HCT116 (cell line): ENCODE data around the gene KCNC1. TPM values are rescaled to one million over a fixed set of nuclear protein-coding genes. Genes with fewer than 3 reads are reported as not detected.

ENCODE experiments used
- ATAC-seq: fragments of 200-7000 bp; cut with Tn5 transposase; 2 replicates; pipeline ENCODE4 v1.9.1; 2020; ENCODE audit warnings: mild to moderate bottlenecking, moderate library complexity
- BruUV-seq: library from RNA; stranded (reverse); fragments of 400-500 nt; replicated peaks from 2 replicates; lab custom pipeline; 2021; lab: Mats Ljungman, UMichigan
- CTCF ChIA-PET: fragments of 300-600 bp; sonication (Branson Sonifier 250); formaldehyde crosslinking; loops from one replicate; lab custom pipeline; 2021; ENCODE audit warnings: antibody characterized with exemption; lab: Charles Lee
- POLR2A ChIA-PET: fragments of 300-600, 350-600 bp; sonication (Branson Sonifier 250); formaldehyde crosslinking; loops from one replicate; lab custom pipeline; 2021; ENCODE audit warnings: antibody characterized with exemption; lab: Charles Lee
- RAD21 ChIA-PET, 2 experiments: fragments of 300-600 bp; sonication (Branson Sonifier 250); formaldehyde crosslinking; loops; one replicate each; lab custom pipeline; 2023; ENCODE audit warnings: low total read pairs in 2 of 2; ENCODE audit not compliant: uncharacterized antibody in 2 of 2, unreplicated experiment in 2 of 2, low non-redundant PET in 1 of 2; lab: Charles Lee
- DNase-seq: peaks from one replicate; pipeline ENCODE4 v3.0.0-alpha.2; 2010; ENCODE audit warnings: low read depth, low spot score
- H2AFZ ChIP-seq: fragments of 200-600 bp; shearing (Covaris generic), sonication (generic); 2 replicates; pipeline ENCODE4 v1.6.1; 2017; ENCODE audit warnings: low read depth, mixed run types, mixed read lengths, antibody characterized with exemption, low read length; ENCODE audit not compliant: poor library complexity, severe bottlenecking
- H3K27ac ChIP-seq: 2 replicates; pipeline ENCODE4 v1.5.1; 2012; ENCODE audit warnings: low read depth, low read length
- H3K27me3 ChIP-seq: fragments of 200-600 bp; sonication (generic); 2 replicates; pipeline ENCODE4 v1.6.1; 2016; ENCODE audit warnings: mixed run types, low read length, mixed read lengths; ENCODE audit not compliant: insufficient read depth
- H3K36me3 ChIP-seq, 2 experiments: fragments of 200-500 bp in 1 of 2; fragments of 200-600 bp in 1 of 2; sonication (Bioruptor generic) in 1 of 2; sonication (generic) in 1 of 2; 2 replicates each; pipeline versions ENCODE4 v1.5.1 to v1.6.1; 2014 to 2016; ENCODE audit warnings: low read length in 2 of 2, inconsistent platforms in 1 of 2, mixed read lengths in 1 of 2, mixed run types in 1 of 2; ENCODE audit not compliant: insufficient read depth in 2 of 2, control insufficient read depth in 1 of 2
- H3K4me1 ChIP-seq, 2 experiments: fragments of 200-600 bp in 1 of 2; sonication (generic) in 1 of 2; 2 replicates each; pipeline versions ENCODE4 v1.5.1 to v1.6.1; 2012 to 2017; ENCODE audit warnings: low read length in 2 of 2, inconsistent platforms in 1 of 2, mild to moderate bottlenecking in 1 of 2, mixed read lengths in 1 of 2, mixed run types in 1 of 2, moderate library complexity in 1 of 2; ENCODE audit not compliant: insufficient read depth in 2 of 2, control insufficient read depth in 1 of 2
- H3K4me2 ChIP-seq: fragments of 200-600 bp; sonication (generic); 2 replicates; pipeline ENCODE4 v1.6.1; 2017; ENCODE audit warnings: mixed run types, low read length, mixed read lengths
- H3K4me3 ChIP-seq, 2 experiments: fragments of 200-600 bp in 1 of 2; sonication (generic) in 1 of 2; replicated peaks in 1 of 2; 2 replicates each; pipeline ENCODE4 v1.5.1; 2011 to 2016; ENCODE audit warnings: low read length in 2 of 2, control low read depth in 1 of 2, low read depth in 1 of 2, mild to moderate bottlenecking in 1 of 2, mixed read lengths in 1 of 2, mixed run types in 1 of 2
- H3K79me2 ChIP-seq: fragments of 200-600 bp; sonication (generic); 2 replicates; pipeline ENCODE4 v1.6.1; 2017; ENCODE audit warnings: mild to moderate bottlenecking, mixed run types, low read length, moderate library complexity, mixed read lengths; ENCODE audit not compliant: insufficient read depth
- H3K9ac ChIP-seq: fragments of 200-600 bp; sonication (generic); 2 replicates; pipeline ENCODE4 v1.6.1; 2016; ENCODE audit warnings: low read length, mixed read lengths
- H3K9me2 ChIP-seq: fragments of 200-600 bp; sonication (generic), shearing (Covaris generic); 2 replicates; pipeline ENCODE4 v1.6.1; 2017; ENCODE audit warnings: mixed run types, mild to moderate bottlenecking, moderate library complexity; ENCODE audit not compliant: insufficient read depth
- H3K9me3 ChIP-seq, 2 experiments: fragments of 200-500 bp in 1 of 2; fragments of 200-600 bp in 1 of 2; sonication (Bioruptor generic) in 1 of 2; sonication (generic) in 1 of 2; 2 replicates each; pipeline ENCODE4 v1.6.1; 2014 to 2017; ENCODE audit warnings: low read length in 2 of 2, mixed read lengths in 2 of 2, inconsistent platforms in 1 of 2, low read depth in 1 of 2, mild to moderate bottlenecking in 1 of 2, mixed run types in 1 of 2, moderate library complexity in 1 of 2; ENCODE audit not compliant: control insufficient read depth in 1 of 2, insufficient read depth in 1 of 2
- H4K20me1 ChIP-seq: fragments of 200-600 bp; sonication (generic), shearing (Covaris generic); 2 replicates; pipeline ENCODE4 v1.6.1; 2017; ENCODE audit warnings: mixed run types, mild to moderate bottlenecking, moderate library complexity; ENCODE audit not compliant: insufficient read depth
- ATF3 ChIP-seq: IDR thresholded peaks from 2 replicates; pipeline ENCODE4 v1.6.1; 2012
- CBX3 ChIP-seq: IDR thresholded peaks from 2 replicates; pipeline ENCODE4 v1.6.1; 2012; ENCODE audit warnings: low read depth
- CEBPB ChIP-seq: IDR thresholded peaks from 2 replicates; pipeline ENCODE4 v1.6.1; 2012; ENCODE audit warnings: low read depth
- CTCF ChIP-seq, 3 experiments: fragments of 200-600 bp in 1 of 3; sonication (generic) in 1 of 3; IDR thresholded peaks in 2 of 3; conservative IDR thresholded peaks in 1 of 3; 2 replicates each; pipeline ENCODE4 v1.5.1; 2012 to 2017; ENCODE audit warnings: low read depth in 2 of 3, low read length in 2 of 3, antibody characterized with exemption in 1 of 3, borderline replicate concordance in 1 of 3, control low read depth in 1 of 3, mild to moderate bottlenecking in 1 of 3, mixed read lengths in 1 of 3, mixed run types in 1 of 3, moderate library complexity in 1 of 3; ENCODE audit not compliant: insufficient read depth in 1 of 3
- EZH2 ChIP-seq: fragments of 200-600 bp; sonication (generic); IDR thresholded peaks from 2 replicates; pipeline ENCODE4 v1.6.1; 2017; ENCODE audit warnings: antibody characterized with exemption, mixed run types
- MAX ChIP-seq: IDR thresholded peaks from 2 replicates; pipeline ENCODE4 v1.6.1; 2012
- RAD21 ChIP-seq: IDR thresholded peaks from 2 replicates; pipeline ENCODE4 v1.6.1; 2012; ENCODE audit warnings: low read depth, mild to moderate bottlenecking
- SRF ChIP-seq: IDR thresholded peaks from 2 replicates; pipeline ENCODE4 v1.6.1; 2012; ENCODE audit warnings: low read depth
- YY1 ChIP-seq: IDR thresholded peaks from 2 replicates; pipeline ENCODE4 v1.6.1; 2011; ENCODE audit warnings: low read length, low read depth, moderate library complexity, mild to moderate bottlenecking; ENCODE audit not compliant: insufficient replicate concordance; ENCODE audit errors: extremely low read depth
- intact Hi-C: fragments of 100-400 bp; cut with micrococcal nuclease; formaldehyde crosslinking; loops from 2 replicates; pipeline ENCODE4 v1.10.0; 2022
- total RNA-seq: library from RNA; stranded (reverse); gene quantifications from one replicate; pipeline ENCODE4 v1.2.1, GENCODE V29; 2021; ENCODE audit not compliant: unreplicated experiment

Gene KCNC1
- total RNA-seq, 1 experiment from 2014 or later = 0.12 TPM

DNA sequence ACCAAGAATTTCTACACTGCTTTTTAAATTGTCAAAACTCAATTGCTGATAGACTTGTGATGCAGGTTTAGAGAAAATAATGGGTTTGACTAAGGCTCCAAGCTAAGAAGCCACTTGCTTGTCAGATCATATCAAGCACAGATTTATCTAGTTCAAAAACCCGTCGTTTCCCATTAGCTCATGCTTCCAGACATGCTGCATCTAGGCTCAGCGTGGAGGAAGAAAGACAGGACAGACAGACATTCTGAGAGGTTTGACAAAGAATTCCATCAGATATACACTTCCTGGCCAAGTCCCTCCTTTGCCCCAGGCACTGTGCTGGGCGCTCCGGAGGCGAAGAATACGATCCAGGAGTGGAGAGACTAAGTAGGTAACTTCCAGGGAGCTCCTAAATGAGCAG is 76.8 kb downstream of the KCNC1 start:
- Histone ChIP-seq H3K9me2 (no peaks in the 10 kb centered on the region), H3K36me3 (no peaks in the 10 kb centered on the region), H3K4me2 (no peak overlapping the region), H2AFZ (no peak overlapping the region)
- no peak for DNase-seq
- no peak for TF ChIP-seq CTCF (IDR thresholded peaks at IDR 0.05 in 2 of 3, conservative IDR thresholded peaks at IDR 0.05 in 1 of 3; ENCODE audit: borderline replicate concordance in 1 of 3, insufficient read depth in 1 of 3, low read depth in 2 of 3, low read length in 2 of 3)
- no peak for TF ChIP-seq CBX3
- no peak for TF ChIP-seq EZH2
- no peak for TF ChIP-seq SRF
- TF ChIP-seq RAD21 = no peak
- no peak for TF ChIP-seq MAX
- no peak for TF ChIP-seq ATF3
- no peak for TF ChIP-seq YY1
- TF ChIP-seq CEBPB = no peak
- TF ChIP-seq, all 23 proteins: peak for 0
- H3K9me3 ChIP-seq = no peaks in the 10 kb centered on the region
- H3K27ac ChIP-seq = no peak overlapping the region
- no peak for ATAC-seq
- ChIA-PET CTCF (no interaction called here), RAD21 (no interaction called here), POLR2A (no interaction called here)
- no peaks in the 10 kb centered on the region for H3K27me3 ChIP-seq
- peaks cover 0 to 10% of the 10 kb centered on the region in 2 experiments; a peak in 1 of 4 replicates for H3K4me1 ChIP-seq
- no peak overlapping the region for H3K9ac ChIP-seq
- intact Hi-C loops = no loop called here
- BruUV-seq = no TSS peak
- no peak overlapping the region for H3K4me3 ChIP-seq
- H4K20me1 ChIP-seq = no peaks in the 10 kb centered on the region
- no peaks in the 10 kb centered on the region for H3K79me2 ChIP-seq
